GM11168 (cell line): ENCODE results near the gene CENPP.
"Not testable (repeated sequence)": the region's sequence is repeated elsewhere in the genome, so short reads cannot be mapped to it uniquely, and the experiment has no call there.

Experiments
- in situ Hi-C: fragments of 300-500 bp; cut with MboI; formaldehyde crosslinking; loops from one replicate; pipeline ENCODE4 v1.12.0; 2022; ENCODE audit warnings: low sequenced_read_pairs; ENCODE audit not compliant: unreplicated experiment

CENPP gene

DNA sequence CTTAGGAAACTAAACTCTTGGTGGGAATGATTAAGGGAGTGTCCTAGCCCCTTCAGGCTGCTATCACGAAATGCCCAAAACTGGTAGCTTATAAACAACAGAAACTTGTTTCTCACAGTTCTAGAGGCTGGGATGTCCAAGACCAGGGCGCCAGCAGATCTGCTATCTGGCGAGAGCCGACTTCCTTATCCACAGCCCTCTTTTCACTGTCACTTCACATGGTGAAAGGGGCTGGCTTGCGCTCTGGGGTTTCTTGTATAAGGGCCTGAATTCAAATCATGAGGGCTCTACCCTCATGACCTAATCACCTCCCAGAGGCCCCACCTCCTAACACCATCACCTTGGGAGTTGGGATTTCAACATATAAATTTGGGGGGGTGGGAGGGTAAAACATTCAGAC is 295.1 kb downstream of the CENPP start:
- in situ Hi-C loops: no loop called here

DNA sequence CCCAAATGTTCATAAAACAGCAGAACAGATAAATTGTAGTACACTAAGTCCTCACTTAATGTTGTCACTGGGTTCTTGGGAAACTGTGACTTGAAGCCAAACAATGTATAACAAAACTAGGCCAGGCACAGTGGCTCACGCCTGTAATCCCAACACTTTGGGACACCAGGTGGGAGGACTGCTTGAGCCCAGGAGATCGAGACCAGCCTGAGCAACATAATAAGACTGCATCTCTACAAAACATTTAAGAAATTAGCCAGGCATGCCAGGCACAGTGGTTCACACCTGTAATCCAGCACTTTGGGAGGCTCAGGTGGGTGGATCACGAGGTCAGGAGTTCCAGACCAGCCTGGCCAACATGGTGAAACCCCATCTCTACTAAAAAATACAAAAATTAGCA is 298.2 kb downstream of the CENPP start:
- in situ Hi-C loops: not testable (repeated sequence)

DNA sequence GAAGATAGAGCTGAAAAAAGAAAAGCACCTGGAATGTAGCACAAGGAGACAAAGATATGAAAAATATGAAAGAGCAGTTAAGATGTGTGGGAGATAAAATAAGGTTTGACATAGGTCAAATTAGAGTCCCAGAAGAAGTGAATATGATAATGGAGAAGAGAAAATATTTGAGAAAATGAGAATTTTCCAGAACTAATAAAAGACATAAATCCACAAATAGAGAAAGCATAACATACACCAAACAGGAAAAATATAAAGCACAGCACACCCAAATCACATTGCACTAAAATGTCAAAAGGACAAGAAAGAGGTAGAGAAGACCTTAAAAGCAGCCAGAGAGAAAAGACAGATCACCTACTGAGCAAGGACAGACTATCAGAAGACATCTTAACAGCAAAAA is 300.7 kb downstream of the CENPP start:
- in situ Hi-C loops: loop anchor here (25.0 kb wide), 1 partner anchor 314 kb away; no protein-coding TSS in a partner anchor

- in situ Hi-C loops: loop anchor here (25.0 kb wide), 1 partner anchor 315 kb away; no protein-coding TSS in a partner anchor
Observed at GRCh38 chr9:92627651-92628050, 301.9 kb downstream of the CENPP start.

DNA sequence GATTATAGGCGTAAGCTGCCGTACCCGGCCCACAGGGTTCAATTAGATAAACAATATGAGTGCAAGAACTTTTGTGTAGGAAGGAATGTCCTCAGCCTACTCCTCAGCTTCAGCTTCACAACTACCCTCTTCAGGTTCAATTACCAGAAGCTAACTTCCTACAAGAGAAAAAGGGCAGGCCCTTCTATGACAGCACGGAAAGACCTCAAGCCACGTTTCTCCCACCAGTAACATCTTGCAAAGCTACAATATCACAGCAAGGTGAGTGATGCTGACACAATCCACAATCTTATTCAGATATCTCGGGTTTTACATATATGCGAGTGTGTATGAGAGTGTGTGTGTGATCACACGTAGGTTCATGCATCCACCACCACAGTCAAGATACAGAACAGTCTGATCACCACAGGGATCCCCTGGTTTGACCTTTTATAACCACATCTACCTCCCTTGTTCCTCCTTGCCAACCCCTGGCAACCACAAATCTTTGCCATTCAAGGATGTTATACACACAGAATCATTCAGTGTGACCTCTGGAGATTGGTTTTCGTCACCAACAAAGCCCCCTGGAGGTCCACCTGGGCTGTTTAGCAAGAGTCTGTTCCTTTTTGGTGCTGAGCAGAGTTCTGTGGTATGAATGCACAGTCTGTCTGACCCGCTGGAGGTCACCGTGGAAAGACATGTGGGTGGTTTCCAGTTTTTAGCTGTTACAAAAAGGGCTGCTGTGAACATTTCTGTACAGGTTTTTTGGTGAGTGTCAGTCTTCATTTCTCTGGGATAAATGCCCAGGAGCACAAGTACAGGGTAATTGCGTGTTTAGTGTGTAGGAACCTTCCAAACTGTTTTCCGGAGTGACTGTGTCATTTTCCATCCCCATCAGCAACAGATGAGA is 305.9 kb downstream of the CENPP start:
- in situ Hi-C loops: loop anchor here (10.0 to 25.0 kb wide), 2 partner anchors 319 to 497 kb away; no protein-coding TSS in a partner anchor

- in situ Hi-C loops: loop anchor here (10.0 to 25.0 kb wide), 2 partner anchors 320 to 498 kb away; no protein-coding TSS in a partner anchor
Observed at GRCh38 chr9:92632641-92633040, 306.9 kb downstream of the CENPP start.

DNA sequence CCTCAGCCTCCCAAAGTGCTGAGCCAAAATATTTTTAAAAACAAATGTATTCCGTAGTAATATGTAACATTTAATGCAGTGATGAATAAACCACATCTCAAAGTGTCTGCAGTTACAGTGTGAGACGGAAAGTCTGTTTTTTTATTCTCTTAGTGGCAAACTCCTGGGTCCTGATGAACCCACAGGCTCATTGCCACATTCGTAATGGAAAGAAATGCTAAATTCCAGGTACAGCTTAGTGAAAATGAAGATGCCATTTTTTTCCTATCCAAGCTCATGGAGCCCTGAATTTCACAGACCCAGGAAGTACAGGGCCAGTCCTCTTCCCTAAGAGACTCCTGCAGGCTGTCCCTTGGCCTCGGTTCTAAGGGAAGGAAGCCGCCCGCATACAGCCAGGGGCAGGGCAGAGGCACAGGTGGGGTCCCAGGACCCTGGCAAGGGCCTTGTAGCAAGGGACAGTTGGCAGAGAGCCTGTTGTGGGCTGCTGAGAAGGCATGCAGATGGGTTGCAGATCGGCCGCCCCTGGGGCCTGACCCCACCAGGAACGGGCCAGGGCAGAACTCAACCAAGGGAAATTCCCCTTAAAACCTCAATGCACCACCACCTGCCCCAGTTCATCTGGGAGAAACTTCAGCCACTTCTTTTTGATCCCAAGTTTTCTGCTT is 308.0 kb downstream of the CENPP start:
- in situ Hi-C loops: loop anchor here (10.0 to 25.0 kb wide), 2 partner anchors 321 to 499 kb away; no protein-coding TSS in a partner anchor

DNA sequence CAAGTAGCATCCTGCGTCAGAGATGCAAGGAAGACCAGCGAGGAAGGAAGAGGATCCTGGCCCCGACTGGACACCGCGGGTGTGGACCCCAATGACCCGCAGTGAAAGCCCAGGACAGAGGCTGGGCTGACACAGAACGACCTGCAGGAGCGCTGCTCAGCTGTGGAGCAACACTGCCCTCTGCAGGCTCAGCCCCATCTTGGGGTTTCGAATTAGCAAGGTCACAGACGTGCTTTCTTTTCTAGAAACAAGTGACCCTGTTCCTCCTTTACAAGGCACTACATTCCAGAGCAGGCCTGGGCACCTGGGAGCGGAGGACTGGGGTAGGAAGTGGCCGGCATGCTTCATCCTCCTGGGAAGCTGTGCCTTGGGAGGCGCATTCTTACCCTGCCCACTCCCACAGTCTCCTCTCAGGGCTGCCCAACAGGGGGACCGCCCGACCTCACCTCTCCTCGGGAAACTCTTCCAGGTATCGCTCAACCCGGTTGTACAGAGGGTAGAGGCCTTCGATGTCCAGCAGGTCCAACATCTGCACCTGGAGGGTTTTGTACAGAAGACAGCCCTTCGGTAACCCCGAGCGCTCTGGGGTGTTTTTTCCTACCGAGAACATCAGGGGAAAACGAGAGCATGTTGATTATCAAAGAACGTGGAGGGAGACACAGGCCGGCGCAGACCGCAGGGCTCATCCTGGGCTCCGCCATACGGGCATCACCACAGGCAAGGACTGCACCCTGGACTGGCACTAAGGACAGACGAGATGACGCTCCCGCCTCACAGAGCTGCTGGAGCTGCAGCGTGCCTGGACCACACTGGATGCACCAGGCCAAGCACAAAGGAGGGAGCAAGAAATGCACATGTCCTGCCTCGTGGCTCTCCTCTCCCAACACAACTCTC is 309.2 kb downstream of the CENPP start:
- in situ Hi-C loops: loop anchor here (10.0 to 25.0 kb wide), 2 partner anchors 323 to 500 kb away; no protein-coding TSS in a partner anchor

GRCh38 chr9:92635760-92636159 is 310.0 kb downstream of the CENPP start:
- in situ Hi-C loops: loop anchor here (10.0 to 25.0 kb wide), 2 partner anchors 323 to 501 kb away; no protein-coding TSS in a partner anchor

GRCh38 chr9:92636627-92637026 is 310.9 kb downstream of the CENPP start:
- in situ Hi-C loops: loop anchor here (10.0 to 25.0 kb wide), 2 partner anchors 324 to 502 kb away; no protein-coding TSS in a partner anchor

DNA sequence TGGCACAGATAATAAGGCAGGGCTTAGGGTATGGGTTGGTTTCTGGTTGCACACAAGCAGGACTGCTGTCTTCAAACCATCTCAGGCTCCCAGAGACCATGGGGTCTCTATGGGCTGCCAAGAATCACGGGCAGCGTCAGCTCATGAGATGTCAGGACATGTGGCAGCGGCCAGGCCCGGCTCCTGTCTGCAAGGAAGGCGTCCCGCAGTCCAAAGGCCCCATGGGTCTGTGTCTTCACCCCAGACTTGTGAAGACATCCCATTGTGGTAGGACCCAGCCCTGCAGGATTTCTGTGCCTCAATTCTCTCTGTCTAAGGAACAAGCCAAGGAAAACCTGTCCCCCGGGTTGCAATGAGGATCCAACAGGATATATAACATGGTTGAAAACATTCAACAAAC is 311.6 kb downstream of the CENPP start:
- in situ Hi-C loops: loop anchor here (10.0 to 25.0 kb wide), 2 partner anchors 325 to 503 kb away; no protein-coding TSS in a partner anchor

DNA sequence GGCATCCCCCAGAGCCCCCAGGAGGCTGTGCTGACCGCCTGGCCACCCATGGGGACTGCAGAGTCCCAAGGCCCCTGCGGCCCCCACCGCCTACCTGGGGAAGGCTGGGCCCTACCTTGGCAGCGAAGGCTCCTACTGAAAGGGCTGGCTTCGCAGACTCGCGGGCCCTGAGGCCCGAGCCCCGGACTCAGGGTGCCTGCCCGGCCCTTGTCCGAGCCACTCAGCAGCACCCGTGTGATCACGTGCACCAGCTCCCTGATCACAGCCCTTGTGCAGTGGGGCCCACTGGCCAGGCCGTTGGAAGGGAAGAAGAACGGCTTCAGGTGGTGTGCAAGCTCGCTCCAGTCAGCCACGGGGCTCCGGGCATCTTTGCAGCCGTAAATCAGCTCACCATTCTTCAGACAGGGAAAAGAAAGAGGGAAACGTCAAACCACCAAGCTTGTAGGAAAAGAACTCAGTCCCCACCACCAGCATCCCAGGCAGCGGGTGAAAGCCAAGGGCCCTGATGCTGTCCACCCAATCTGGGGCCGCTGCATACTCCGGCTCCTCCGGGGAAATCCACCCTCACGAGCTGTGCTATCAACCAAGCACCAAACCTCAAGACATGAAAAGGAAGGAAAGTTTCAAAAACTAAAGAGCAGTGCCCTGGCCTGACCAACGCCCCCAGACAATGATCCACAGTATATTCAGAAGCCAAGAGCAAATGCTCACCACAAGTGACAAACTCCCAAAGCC is 312.3 kb downstream of the CENPP start:
- in situ Hi-C loops: loop anchor here (10.0 to 25.0 kb wide), 2 partner anchors 326 to 503 kb away; no protein-coding TSS in a partner anchor

- in situ Hi-C loops: loop anchor here (10.0 to 25.0 kb wide), 2 partner anchors 326 to 504 kb away; no protein-coding TSS in a partner anchor
Observed at GRCh38 chr9:92638621-92639101, 312.9 kb downstream of the CENPP start.

GRCh38 chr9:92639124-92639523 is 313.4 kb downstream of the CENPP start:
- in situ Hi-C loops: loop anchor here (10.0 to 25.0 kb wide), 2 partner anchors 327 to 504 kb away; no protein-coding TSS in a partner anchor

GRCh38 chr9:92639791-92640271 is 314.1 kb downstream of the CENPP start:
- in situ Hi-C loops: loop anchor here (10.0 to 25.0 kb wide), 2 partner anchors 328 to 505 kb away; no protein-coding TSS in a partner anchor

DNA sequence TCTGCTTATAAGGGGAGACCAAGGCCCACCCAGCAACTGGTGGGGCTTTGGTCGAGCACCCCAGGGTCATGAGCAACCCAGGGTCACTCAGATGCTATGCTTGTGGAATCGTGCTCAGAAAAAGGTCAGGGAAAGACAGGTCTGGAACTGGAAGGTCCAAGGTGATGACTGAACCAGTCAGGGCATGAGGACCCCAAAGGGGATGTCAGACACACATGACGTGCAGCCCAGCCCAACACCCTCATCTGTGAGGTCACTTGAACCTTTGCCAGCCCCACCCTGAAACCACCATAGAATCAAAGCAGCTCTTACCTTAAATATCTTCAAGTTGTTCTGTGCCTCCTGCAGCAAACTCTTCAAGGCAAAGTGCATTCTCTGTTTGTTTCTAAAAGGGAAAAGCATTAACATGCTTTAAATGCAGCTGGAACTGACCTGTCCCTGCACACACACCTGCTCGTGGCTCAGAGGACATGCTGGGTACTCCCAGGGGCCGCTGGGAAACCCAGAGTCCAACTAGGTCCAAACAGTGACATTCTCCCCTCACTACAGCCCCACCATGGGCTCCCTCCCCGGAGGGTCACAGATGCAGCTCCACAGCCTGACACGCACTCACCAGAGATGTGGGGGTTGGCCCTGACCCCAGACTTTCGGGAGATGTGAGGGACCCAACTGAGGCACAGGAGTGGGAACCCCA is 314.8 kb downstream of the CENPP start:
- in situ Hi-C loops: loop anchor here (25.0 kb wide), 1 partner anchor 328 kb away; no protein-coding TSS in a partner anchor

GRCh38 chr9:92641092-92641809 is 315.5 kb downstream of the CENPP start:
- in situ Hi-C loops: loop anchor here (25.0 kb wide), 1 partner anchor 329 kb away; no protein-coding TSS in a partner anchor
